A673 (cell line): ENCODE measurements around the gene CIART. TPM values are rescaled to one million over a fixed set of nuclear protein-coding genes. Genes with fewer than 3 reads are reported as not detected.

Experiments
- BruUV-seq: library from RNA; stranded (reverse); fragments of 400-500 nt; replicated peaks from 2 replicates; lab custom pipeline; 2021; lab: Mats Ljungman, UMichigan
- CTCF ChIA-PET: fragments of 300-600 bp; sonication (Branson Sonifier 250); formaldehyde crosslinking; loops from one replicate; lab custom pipeline; 2022; ENCODE audit warnings: antibody characterized with exemption; lab: Charles Lee
- POLR2A ChIA-PET: fragments of 300-600 bp; sonication (Branson Sonifier 250); formaldehyde crosslinking; loops from one replicate; lab custom pipeline; 2022; ENCODE audit warnings: antibody characterized with exemption; ENCODE audit not compliant: low non-redundant PET; lab: Charles Lee
- DNase-seq: peaks from one replicate; pipeline ENCODE4 v3.0.0-alpha.2; 2015; ENCODE audit warnings: low spot score
- H3K27ac ChIP-seq: fragments of 200-600 bp; sonication (generic); 2 replicates; pipeline ENCODE4 v1.5.1; 2016; ENCODE audit warnings: mixed run types, low read depth, mild to moderate bottlenecking, mixed read lengths, antibody characterized with exemption, low read length; ENCODE audit not compliant: poor library complexity, severe bottlenecking
- H3K27me3 ChIP-seq: fragments of 200-600 bp; sonication (generic); replicated peaks from 2 replicates; pipeline ENCODE4 v1.6.1; 2017; ENCODE audit warnings: mixed run types, low read depth, mild to moderate bottlenecking, mixed read lengths, antibody characterized with exemption, low read length; ENCODE audit not compliant: insufficient read depth, poor library complexity
- H3K36me3 ChIP-seq: fragments of 200-600 bp; sonication (generic); 2 replicates; pipeline ENCODE4 v1.6.1; 2016; ENCODE audit warnings: mixed run types, mild to moderate bottlenecking, mixed read lengths, antibody characterized with exemption, low read length; ENCODE audit not compliant: insufficient read depth, poor library complexity, severe bottlenecking
- H3K4me1 ChIP-seq: fragments of 200-600 bp; sonication (generic); 2 replicates; pipeline ENCODE4 v1.6.1; 2017; ENCODE audit warnings: mixed run types, mild to moderate bottlenecking, mixed read lengths, antibody characterized with exemption, low read length; ENCODE audit not compliant: insufficient read depth, poor library complexity, severe bottlenecking
- H3K4me3 ChIP-seq: fragments of 200-600 bp; sonication (generic); 2 replicates; pipeline ENCODE4 v1.5.1; 2016; ENCODE audit warnings: low read depth, mixed run types, mild to moderate bottlenecking, mixed read lengths, low read length; ENCODE audit not compliant: poor library complexity, severe bottlenecking
- H3K9me3 ChIP-seq: fragments of 200-600 bp; sonication (generic); 2 replicates; pipeline ENCODE4 v1.6.1; 2016; ENCODE audit warnings: mixed run types, low read depth, mild to moderate bottlenecking, mixed read lengths, antibody characterized with exemption, low read length; ENCODE audit not compliant: poor library complexity, severe bottlenecking
- CTCF ChIP-seq: fragments of 300-800, 200-600 bp; sonication (generic); conservative IDR thresholded peaks from 2 replicates; pipeline ENCODE4 v1.5.1; 2017; ENCODE audit warnings: low read depth, mild to moderate bottlenecking, antibody characterized with exemption, low read length, moderate library complexity, mixed read lengths
- EZH2 ChIP-seq: fragments of 200-600 bp; sonication (generic); IDR thresholded peaks from 2 replicates; pipeline ENCODE4 v1.6.1; 2017; ENCODE audit warnings: borderline replicate concordance, low read depth, mild to moderate bottlenecking, mixed read lengths, antibody characterized with exemption, low read length; ENCODE audit not compliant: poor library complexity, severe bottlenecking
- intact Hi-C: fragments of 100-400 bp; cut with micrococcal nuclease; formaldehyde crosslinking; loops from one replicate; pipeline ENCODE4 v1.10.0; 2022; ENCODE audit not compliant: unreplicated experiment
- total RNA-seq: library from RNA; stranded (reverse); gene quantifications from 2 replicates; pipeline ENCODE4 v1.2.3, GENCODE V29; 2021

Gene CIART
- total RNA-seq, 1 experiment from 2014 or later: 3.5 TPM

- no TSS peak for BruUV-seq
- Histone ChIP-seq H3K27ac (no peak overlapping the region), H3K4me1 (peaks cover 6% of the 10 kb centered on the region), H3K36me3 (no peaks in the 10 kb centered on the region), H3K27me3 (no peaks in the 10 kb centered on the region), H3K9me3 (no peaks in the 10 kb centered on the region), H3K4me3 (no peak overlapping the region)
- intact Hi-C loops: no loop called here
- DNase-seq: no peak
- ChIA-PET POLR2A (no interaction called here), CTCF (no interaction called here)
- TF ChIP-seq EZH2 (no peak), CTCF (no peak)
Measured at GRCh38 chr1:150288382-150288781, 6.0 kb downstream of the CIART start.

- Histone ChIP-seq H3K4me3 (no peak overlapping the region), H3K9me3 (no peaks in the 10 kb centered on the region), H3K27me3 (no peaks in the 10 kb centered on the region), H3K4me1 (peaks cover 6% of the 10 kb centered on the region), H3K36me3 (no peaks in the 10 kb centered on the region), H3K27ac (no peak overlapping the region)
- ChIA-PET CTCF (no interaction called here), POLR2A (no interaction called here)
- no TSS peak for BruUV-seq
- TF ChIP-seq EZH2: no peak
- TF ChIP-seq CTCF: no peak
- intact Hi-C loops: no loop called here
- no peak for DNase-seq
Measured at GRCh38 chr1:150288822-150289221, 6.5 kb downstream of the CIART start.

GRCh38 chr1:150293433-150294253, 11.3 kb downstream of the CIART start, which contains the start of gene MRPS21:
Gene MRPS21 (plus strand): TSS chr1:150293861. CDS start chr1:150294367, 506 bp downstream.
- DNase-seq: peak; percentile 96
- peak within 1 kb of the TSS; percentile 62 for H3K27ac ChIP-seq
- no peaks in the 10 kb centered on the region for H3K27me3 ChIP-seq
- TSS peak; percentile 97 for BruUV-seq
- peaks cover 31% of the 10 kb centered on the region for H3K36me3 ChIP-seq
- intact Hi-C loops: loop anchor here (1.0 kb wide), 1 partner anchor 11 kb away; the partner anchor contains the start of gene CIART
- ChIA-PET POLR2A (no interaction called here), CTCF (no interaction called here)
- peak within 1 kb of the TSS; percentile 68 for H3K4me3 ChIP-seq
- H3K4me1 ChIP-seq: peaks cover 20% of the 10 kb centered on the region
- H3K9me3 ChIP-seq: no peaks in the 10 kb centered on the region
- TF ChIP-seq EZH2: no peak
- no peak for TF ChIP-seq CTCF
